A673 (cell line): ENCODE results near the gene INPP5A. TPM values are rescaled to one million over a fixed set of nuclear protein-coding genes. Genes with fewer than 3 reads are reported as not detected.

Experiments
- BruUV-seq: library from RNA; stranded (reverse); fragments of 400-500 nt; replicated peaks from 2 replicates; lab custom pipeline; 2021; lab: Mats Ljungman, UMichigan
- CTCF ChIA-PET: fragments of 300-600 bp; sonication (Branson Sonifier 250); formaldehyde crosslinking; loops from one replicate; lab custom pipeline; 2022; ENCODE audit warnings: antibody characterized with exemption; lab: Charles Lee
- POLR2A ChIA-PET: fragments of 300-600 bp; sonication (Branson Sonifier 250); formaldehyde crosslinking; loops from one replicate; lab custom pipeline; 2022; ENCODE audit warnings: antibody characterized with exemption; ENCODE audit not compliant: low non-redundant PET; lab: Charles Lee
- DNase-seq: peaks from one replicate; pipeline ENCODE4 v3.0.0-alpha.2; 2015; ENCODE audit warnings: low spot score
- H3K27ac ChIP-seq: fragments of 200-600 bp; sonication (generic); 2 replicates; pipeline ENCODE4 v1.5.1; 2016; ENCODE audit warnings: mixed run types, low read depth, mild to moderate bottlenecking, mixed read lengths, antibody characterized with exemption, low read length; ENCODE audit not compliant: poor library complexity, severe bottlenecking
- H3K27me3 ChIP-seq: fragments of 200-600 bp; sonication (generic); replicated peaks from 2 replicates; pipeline ENCODE4 v1.6.1; 2017; ENCODE audit warnings: mixed run types, low read depth, mild to moderate bottlenecking, mixed read lengths, antibody characterized with exemption, low read length; ENCODE audit not compliant: insufficient read depth, poor library complexity
- H3K36me3 ChIP-seq: fragments of 200-600 bp; sonication (generic); 2 replicates; pipeline ENCODE4 v1.6.1; 2016; ENCODE audit warnings: mixed run types, mild to moderate bottlenecking, mixed read lengths, antibody characterized with exemption, low read length; ENCODE audit not compliant: insufficient read depth, poor library complexity, severe bottlenecking
- H3K4me1 ChIP-seq: fragments of 200-600 bp; sonication (generic); 2 replicates; pipeline ENCODE4 v1.6.1; 2017; ENCODE audit warnings: mixed run types, mild to moderate bottlenecking, mixed read lengths, antibody characterized with exemption, low read length; ENCODE audit not compliant: insufficient read depth, poor library complexity, severe bottlenecking
- H3K4me3 ChIP-seq: fragments of 200-600 bp; sonication (generic); 2 replicates; pipeline ENCODE4 v1.5.1; 2016; ENCODE audit warnings: low read depth, mixed run types, mild to moderate bottlenecking, mixed read lengths, low read length; ENCODE audit not compliant: poor library complexity, severe bottlenecking
- H3K9me3 ChIP-seq: fragments of 200-600 bp; sonication (generic); 2 replicates; pipeline ENCODE4 v1.6.1; 2016; ENCODE audit warnings: mixed run types, low read depth, mild to moderate bottlenecking, mixed read lengths, antibody characterized with exemption, low read length; ENCODE audit not compliant: poor library complexity, severe bottlenecking
- CTCF ChIP-seq: fragments of 300-800, 200-600 bp; sonication (generic); conservative IDR thresholded peaks from 2 replicates; pipeline ENCODE4 v1.5.1; 2017; ENCODE audit warnings: low read depth, mild to moderate bottlenecking, antibody characterized with exemption, low read length, moderate library complexity, mixed read lengths
- EZH2 ChIP-seq: fragments of 200-600 bp; sonication (generic); IDR thresholded peaks from 2 replicates; pipeline ENCODE4 v1.6.1; 2017; ENCODE audit warnings: borderline replicate concordance, low read depth, mild to moderate bottlenecking, mixed read lengths, antibody characterized with exemption, low read length; ENCODE audit not compliant: poor library complexity, severe bottlenecking
- intact Hi-C: fragments of 100-400 bp; cut with micrococcal nuclease; formaldehyde crosslinking; loops from one replicate; pipeline ENCODE4 v1.10.0; 2022; ENCODE audit not compliant: unreplicated experiment
- total RNA-seq: library from RNA; stranded (reverse); gene quantifications from 2 replicates; pipeline ENCODE4 v1.2.3, GENCODE V29; 2021

The INPP5A gene
- total RNA-seq, 1 experiment from 2014 or later = 21.8 TPM

GRCh38 chr10:132705173-132705572, 167.6 kb downstream of the INPP5A start:
- Histone ChIP-seq H3K4me1 (peaks cover 11% of the 10 kb centered on the region), H3K9me3 (peaks cover 14% of the 10 kb centered on the region), H3K36me3 (no peaks in the 10 kb centered on the region), H3K27me3 (no peaks in the 10 kb centered on the region), H3K4me3 (no peak overlapping the region), H3K27ac (no peak overlapping the region)
- BruUV-seq = no TSS peak
- intact Hi-C loops = no loop called here
- CTCF ChIA-PET = no interaction called here
- TF ChIP-seq EZH2 (no peak), CTCF (no peak)
- POLR2A ChIA-PET = no interaction called here
- DNase-seq = peak; percentile 56

GRCh38 chr10:132705943-132706342, 168.4 kb downstream of the INPP5A start:
- Histone ChIP-seq H3K27ac (no peak overlapping the region), H3K4me1 (peaks cover 3% of the 10 kb centered on the region), H3K36me3 (no peaks in the 10 kb centered on the region), H3K27me3 (no peaks in the 10 kb centered on the region), H3K4me3 (no peak overlapping the region), H3K9me3 (peaks cover 14% of the 10 kb centered on the region)
- DNase-seq = no peak
- TF ChIP-seq CTCF (no peak), EZH2 (no peak)
- intact Hi-C loops = no loop called here
- ChIA-PET POLR2A (no interaction called here), CTCF (no interaction called here)
- BruUV-seq = no TSS peak

- CTCF ChIA-PET = no interaction called here
- no peaks in the 10 kb centered on the region for H3K4me1 ChIP-seq
- no peak overlapping the region for H3K4me3 ChIP-seq
- intact Hi-C loops = no loop called here
- no peak overlapping the region for H3K27ac ChIP-seq
- TF ChIP-seq CTCF (no peak), EZH2 (no peak)
- no peaks in the 10 kb centered on the region for H3K36me3 ChIP-seq
- POLR2A ChIA-PET = no interaction called here
- H3K27me3 ChIP-seq = no peaks in the 10 kb centered on the region
- H3K9me3 ChIP-seq = peaks cover 14% of the 10 kb centered on the region
- DNase-seq = no peak
- BruUV-seq = no TSS peak
These were observed 169.1 kb downstream of the INPP5A start for GRCh38 chr10:132706701-132707100.
